ENCODE data around the gene CKAP2L. TPM values are rescaled to one million over a fixed set of nuclear protein-coding genes. Genes with fewer than 3 reads are reported as not detected.

CKAP2L gene
- total RNA-seq, 4 donors from 2014 or later: 1.2 to 11.3 (median 2.0) TPM

- intact Hi-C loops (cut with DNase I; ENCODE audit: low total_unique reads): no loop called here
Measured at GRCh38 chr2:112811276-112811831, 46.9 kb upstream of the CKAP2L start.

GRCh38 chr2:112809112-112809511 is 44.7 kb upstream of the CKAP2L start:
- H3K4me3 ChIP-seq (ENCODE audit: low read depth, poor library complexity, severe bottlenecking): no peak overlapping the region
- no peak for DNase-seq (ENCODE audit: low spot score in 2 of 2)
- intact Hi-C loops (cut with DNase I; ENCODE audit: low total_unique reads): no loop called here
- TF ChIP-seq CTCF (IDR thresholded peaks at IDR 0.05) (no peak), POLR2A (IDR thresholded peaks at IDR 0.05) (no peak)

More at GRCh38 chr2:112811276-112811831, 46.9 kb upstream of the CKAP2L start:
- WGBS, 2 donors: 64 to 66% methylated on average over 3 of the region's 3 CpGs
- no peak overlapping the region for H3K4me3 ChIP-seq (ENCODE audit: low read depth, poor library complexity, severe bottlenecking)
- no peak for DNase-seq (ENCODE audit: low spot score in 2 of 2)
- TF ChIP-seq POLR2A (IDR thresholded peaks at IDR 0.05) (no peak), CTCF (IDR thresholded peaks at IDR 0.05) (no peak)

- DNase-seq (ENCODE audit: low spot score in 2 of 2): no peak
- intact Hi-C loops (cut with DNase I; ENCODE audit: low total_unique reads): no loop called here
- no peak overlapping the region for H3K4me3 ChIP-seq (ENCODE audit: low read depth, poor library complexity, severe bottlenecking)
- 93 to 96% methylated on average over 3 of the region's 3 CpGs for WGBS, 2 donors
- TF ChIP-seq POLR2A (IDR thresholded peaks at IDR 0.05) (no peak), CTCF (IDR thresholded peaks at IDR 0.05) (no peak)
Measured at GRCh38 chr2:112807233-112807807, 42.9 kb upstream of the CKAP2L start.

GRCh38 chr2:112805542-112805941 is 41.1 kb upstream of the CKAP2L start:
- 52 to 58% methylated on average over 11 of the region's 11 CpGs for WGBS, 2 donors
- TF ChIP-seq POLR2A (IDR thresholded peaks at IDR 0.05) (no peak), CTCF (IDR thresholded peaks at IDR 0.05) (no peak)
- intact Hi-C loops (cut with DNase I; ENCODE audit: low total_unique reads): no loop called here
- DNase-seq (ENCODE audit: low spot score in 2 of 2): no peak
- H3K4me3 ChIP-seq (ENCODE audit: low read depth, poor library complexity, severe bottlenecking): no peak overlapping the region

- TF ChIP-seq CTCF (IDR thresholded peaks at IDR 0.05): no peak
- intact Hi-C loops (cut with DNase I; ENCODE audit: low total_unique reads): no loop called here
- WGBS, 2 donors: 74 to 77% methylated on average over 5 of the region's 5 CpGs
- no peak for DNase-seq (ENCODE audit: low spot score in 2 of 2)
- no peak overlapping the region for H3K4me3 ChIP-seq (ENCODE audit: low read depth, poor library complexity, severe bottlenecking)
Measured at GRCh38 chr2:112803691-112804521, 39.5 kb upstream of the CKAP2L start.
